HG02763 (cell line): ENCODE data around the gene DHX38.
A peak's percentile ranks its signal among the peaks of the same experiment; 100 is the strongest.
"Not testable (repeated sequence)": the region's sequence is repeated elsewhere in the genome, so short reads cannot be mapped to it uniquely, and the experiment has no call there.

ENCODE experiments used
- ATAC-seq: cut with Tn5 transposase; IDR thresholded peaks from one replicate; pipeline ENCODE4 v1.9.1; 2021; ENCODE audit warnings: mild to moderate bottlenecking, moderate library complexity; ENCODE audit not compliant: unreplicated experiment

DHX38 gene

GRCh38 chr16:72093448-72094265 lies at the start of gene DHX38, which contains the start of gene TXNL4B:
Gene DHX38, plus strand, starts transcription at chr16:72093847. Its CDS starts 2,311 bp downstream, at chr16:72096158.
Gene TXNL4B, minus strand, starts transcription at chr16:72093620. Its CDS starts 2,871 bp downstream, at chr16:72090749.
- ATAC-seq, result peak; percentile 98

GRCh38 chr16:72044296-72044695 lies 49.4 kb upstream of the DHX38 start:
- no peak for ATAC-seq

- no peak for ATAC-seq
Observed at GRCh38 chr16:72044825-72045359, 48.8 kb upstream of the DHX38 start.

- no peak for ATAC-seq
Observed at GRCh38 chr16:72049110-72049509, 44.5 kb upstream of the DHX38 start.

GRCh38 chr16:72050769-72051464 lies 42.7 kb upstream of the DHX38 start:
- ATAC-seq, result no peak

GRCh38 chr16:72051818-72052217 lies 41.8 kb upstream of the DHX38 start:
- no peak for ATAC-seq

GRCh38 chr16:72054254-72054847 lies 39.3 kb upstream of the DHX38 start, which contains the start of gene HP:
Gene HP, plus strand, starts transcription at chr16:72054505. Its CDS starts 148 bp downstream, at chr16:72054653.
- ATAC-seq, result not testable (repeated sequence)

GRCh38 chr16:72055911-72056310 lies 37.7 kb upstream of the DHX38 start:
- no peak for ATAC-seq

- not testable (repeated sequence) for ATAC-seq
Observed at GRCh38 chr16:72057313-72057712, 36.3 kb upstream of the DHX38 start.

GRCh38 chr16:72059060-72059459 lies 34.6 kb upstream of the DHX38 start:
- ATAC-seq, result not testable (repeated sequence)

GRCh38 chr16:72060405-72060804 lies 33.2 kb upstream of the DHX38 start:
- no peak for ATAC-seq

GRCh38 chr16:72061564-72061963 lies 32.1 kb upstream of the DHX38 start:
- no peak for ATAC-seq

GRCh38 chr16:72064361-72064894 lies 29.2 kb upstream of the DHX38 start:
- ATAC-seq, result no peak

GRCh38 chr16:72066747-72067146 lies 26.9 kb upstream of the DHX38 start:
- ATAC-seq, result no peak

GRCh38 chr16:72068930-72069329 lies 24.7 kb upstream of the DHX38 start:
- ATAC-seq, result no peak

GRCh38 chr16:72072514-72073342 lies 20.9 kb upstream of the DHX38 start:
- no peak for ATAC-seq

- no peak for ATAC-seq
Observed at GRCh38 chr16:72073560-72074230, 20.0 kb upstream of the DHX38 start.

- ATAC-seq, result not testable (repeated sequence)
Observed at GRCh38 chr16:72075067-72075466, 18.6 kb upstream of the DHX38 start.

GRCh38 chr16:72076991-72077706 lies 16.5 kb upstream of the DHX38 start:
- not testable (repeated sequence) for ATAC-seq
